ENCODE results near the gene GLRX2.

Gene GLRX2

GRCh38 chr1:193090865-193091264, 14.3 kb downstream of the GLRX2 start:
- TF ChIP-seq ZBTB7A (IDR thresholded peaks at IDR 0.05; ENCODE audit: low read depth), result no peak
- TF ChIP-seq EP300 (IDR thresholded peaks at IDR 0.05; ENCODE audit: borderline replicate concordance), result no peak
- no peak for TF ChIP-seq CEBPB (IDR thresholded peaks at IDR 0.05)
- TF ChIP-seq, protein P1, sequence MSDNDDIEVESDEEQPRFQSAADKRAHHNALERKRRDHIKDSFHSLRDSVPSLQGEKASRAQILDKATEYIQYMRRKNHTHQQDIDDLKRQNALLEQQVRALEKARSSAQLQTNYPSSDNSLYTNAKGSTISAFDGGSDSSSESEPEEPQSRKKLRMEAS (IDR thresholded peaks at IDR 0.05), result no peak
- no peak for TF ChIP-seq REST (IDR thresholded peaks at IDR 0.05; ENCODE audit: low read depth)
- no peak for TF ChIP-seq FOXM1 (IDR thresholded peaks at IDR 0.05; ENCODE audit: borderline replicate concordance, low read depth)
- no peak for TF ChIP-seq TEAD4 (IDR thresholded peaks at IDR 0.05)
- TF ChIP-seq TAF1 (IDR thresholded peaks at IDR 0.05; ENCODE audit: low read depth), result no peak
- TF ChIP-seq EGR1 (IDR thresholded peaks at IDR 0.05), result no peak
- TF ChIP-seq TCF12 (IDR thresholded peaks at IDR 0.05; ENCODE audit: low read depth), result no peak
- TF ChIP-seq CREB1 (IDR thresholded peaks at IDR 0.05; ENCODE audit: low read depth), result no peak
- TF ChIP-seq NFIC (IDR thresholded peaks at IDR 0.05), result no peak
- TF ChIP-seq YY1 (IDR thresholded peaks at IDR 0.05; ENCODE audit: low read depth), result no peak
- TF ChIP-seq RAD21 (IDR thresholded peaks at IDR 0.05; ENCODE audit: low read depth), result no peak
- TF ChIP-seq, protein P2, sequence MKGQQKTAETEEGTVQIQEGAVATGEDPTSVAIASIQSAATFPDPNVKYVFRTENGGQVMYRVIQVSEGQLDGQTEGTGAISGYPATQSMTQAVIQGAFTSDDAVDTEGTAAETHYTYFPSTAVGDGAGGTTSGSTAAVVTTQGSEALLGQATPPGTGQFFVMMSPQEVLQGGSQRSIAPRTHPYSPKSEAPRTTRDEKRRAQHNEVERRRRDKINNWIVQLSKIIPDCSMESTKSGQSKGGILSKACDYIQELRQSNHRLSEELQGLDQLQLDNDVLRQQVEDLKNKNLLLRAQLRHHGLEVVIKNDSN (IDR thresholded peaks at IDR 0.05), result no peak

GRCh38 chr1:193087893-193088292, 17.3 kb downstream of the GLRX2 start:
- no peak for TF ChIP-seq TCF12 (IDR thresholded peaks at IDR 0.05; ENCODE audit: low read depth)
- no peak for TF ChIP-seq NFIC (IDR thresholded peaks at IDR 0.05)
- TF ChIP-seq YY1 (IDR thresholded peaks at IDR 0.05; ENCODE audit: low read depth), result no peak
- TF ChIP-seq ZBTB7A (IDR thresholded peaks at IDR 0.05; ENCODE audit: low read depth), result no peak
- no peak for TF ChIP-seq TEAD4 (IDR thresholded peaks at IDR 0.05)
- TF ChIP-seq TAF1 (IDR thresholded peaks at IDR 0.05; ENCODE audit: low read depth), result no peak
- TF ChIP-seq, protein P1 (IDR thresholded peaks at IDR 0.05), result no peak
- no peak for TF ChIP-seq CEBPB (IDR thresholded peaks at IDR 0.05)
- TF ChIP-seq, protein P2 (IDR thresholded peaks at IDR 0.05), result no peak
- no peak for TF ChIP-seq EGR1 (IDR thresholded peaks at IDR 0.05)
- TF ChIP-seq REST (IDR thresholded peaks at IDR 0.05; ENCODE audit: low read depth), result no peak
- no peak for TF ChIP-seq RAD21 (IDR thresholded peaks at IDR 0.05; ENCODE audit: low read depth)
- TF ChIP-seq EP300 (IDR thresholded peaks at IDR 0.05; ENCODE audit: borderline replicate concordance), result no peak
- no peak for TF ChIP-seq CREB1 (IDR thresholded peaks at IDR 0.05; ENCODE audit: low read depth)
- no peak for TF ChIP-seq FOXM1 (IDR thresholded peaks at IDR 0.05; ENCODE audit: borderline replicate concordance, low read depth)

DNA sequence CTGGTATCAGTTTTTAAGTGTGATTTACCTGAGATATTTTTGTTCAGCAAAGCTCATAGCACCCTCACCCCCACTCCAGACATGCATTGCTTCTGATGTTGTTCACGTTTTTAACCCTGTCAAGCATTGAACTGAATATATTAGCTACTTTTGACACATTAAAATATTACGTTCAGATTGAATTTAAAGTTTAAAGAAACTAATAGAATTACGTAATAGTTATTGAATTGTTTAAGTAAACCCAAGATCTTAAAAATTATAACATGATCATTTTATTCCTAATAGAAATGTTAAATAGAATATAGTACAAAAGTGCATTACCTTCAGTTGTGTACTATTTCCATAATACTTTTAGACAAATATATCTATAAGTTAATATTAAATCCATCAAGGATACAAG, 18.9 kb downstream of the GLRX2 start:
- TF ChIP-seq NFIC (IDR thresholded peaks at IDR 0.05), result no peak
- TF ChIP-seq ZBTB7A (IDR thresholded peaks at IDR 0.05; ENCODE audit: low read depth), result no peak

GRCh38 chr1:193085263-193085662, 20.0 kb downstream of the GLRX2 start:
- no peak for TF ChIP-seq TAF1 (IDR thresholded peaks at IDR 0.05; ENCODE audit: low read depth)
- TF ChIP-seq RAD21 (IDR thresholded peaks at IDR 0.05; ENCODE audit: low read depth), result no peak
- TF ChIP-seq TCF12 (IDR thresholded peaks at IDR 0.05; ENCODE audit: low read depth), result no peak
- no peak for TF ChIP-seq YY1 (IDR thresholded peaks at IDR 0.05; ENCODE audit: low read depth)
- TF ChIP-seq TEAD4 (IDR thresholded peaks at IDR 0.05), result no peak
- TF ChIP-seq NFIC (IDR thresholded peaks at IDR 0.05), result no peak
- TF ChIP-seq CREB1 (IDR thresholded peaks at IDR 0.05; ENCODE audit: low read depth), result no peak
- no peak for TF ChIP-seq FOXM1 (IDR thresholded peaks at IDR 0.05; ENCODE audit: borderline replicate concordance, low read depth)
- no peak for TF ChIP-seq EGR1 (IDR thresholded peaks at IDR 0.05)
- TF ChIP-seq REST (IDR thresholded peaks at IDR 0.05; ENCODE audit: low read depth), result no peak
- TF ChIP-seq, protein P1 (IDR thresholded peaks at IDR 0.05), result no peak
- TF ChIP-seq ZBTB7A (IDR thresholded peaks at IDR 0.05; ENCODE audit: low read depth), result no peak

Data from Ishikawa (cell line).